GM23338 (cell line): ENCODE results near the gene RAB27B. TPM values are rescaled to one million over a fixed set of nuclear protein-coding genes. Genes with fewer than 3 reads are reported as not detected.

Experiments used
- ATAC-seq: fragments of 200-7000 bp; cut with Tn5 transposase; 3 replicates; pipeline ENCODE4 v1.9.1; 2020
- DNase-seq: peaks from one replicate; pipeline ENCODE4 v3.0.0-alpha.2; 2015; ENCODE audit warnings: low spot score
- H2AFZ ChIP-seq: fragments of 200-600 bp; sonication (generic); 2 replicates; pipeline ENCODE4 v1.8.0; 2016; ENCODE audit warnings: antibody characterized with exemption, mild to moderate bottlenecking, moderate library complexity
- H3F3A ChIP-seq: fragments of 200-600 bp; sonication (generic); replicated peaks from 2 replicates; pipeline ENCODE4 v1.8.0; 2017; ENCODE audit warnings: antibody characterized with exemption, mixed run types, low read depth
- H3K27ac ChIP-seq: fragments of 200-600 bp; sonication (generic); 2 replicates; pipeline ENCODE4 v1.6.1; 2016; ENCODE audit warnings: low read depth
- H3K27me3 ChIP-seq: fragments of 200-600 bp; sonication (generic); 2 replicates; pipeline ENCODE4 v1.8.0; 2016; ENCODE audit warnings: mild to moderate bottlenecking, mixed run types, moderate library complexity; ENCODE audit not compliant: insufficient read depth
- H3K36me3 ChIP-seq: fragments of 200-600 bp; sonication (generic); 2 replicates; pipeline ENCODE4 v1.8.0; 2016; ENCODE audit warnings: mild to moderate bottlenecking; ENCODE audit not compliant: insufficient read depth
- H3K4me1 ChIP-seq: fragments of 200-600 bp; sonication (generic); 2 replicates; pipeline ENCODE4 v1.8.0; 2016; ENCODE audit warnings: mild to moderate bottlenecking, moderate library complexity; ENCODE audit not compliant: insufficient read depth
- H3K4me2 ChIP-seq: fragments of 200-600 bp; sonication (generic); 2 replicates; pipeline ENCODE4 v1.7.1; 2017; ENCODE audit warnings: mixed run types
- H3K4me3 ChIP-seq: fragments of 200-600 bp; sonication (generic); 2 replicates; pipeline ENCODE4 v1.6.1; 2016; ENCODE audit warnings: mixed run types
- H3K79me2 ChIP-seq: fragments of 200-600 bp; sonication (generic); replicated peaks from 2 replicates; pipeline ENCODE4 v1.8.0; 2017; ENCODE audit warnings: mild to moderate bottlenecking; ENCODE audit not compliant: insufficient read depth
- H3K9me2 ChIP-seq: fragments of 200-600 bp; sonication (generic); 2 replicates; pipeline ENCODE4 v1.8.0; 2017; ENCODE audit not compliant: insufficient read depth
- H4K20me1 ChIP-seq: fragments of 200-600 bp; sonication (generic); replicated peaks from 2 replicates; pipeline ENCODE4 v1.8.0; 2017; ENCODE audit warnings: mild to moderate bottlenecking; ENCODE audit not compliant: insufficient read depth
- H3K27ac Mint-ChIP-seq: 2 replicates; pipeline ENCODE4 v1.8.0; 2020; ENCODE audit warnings: inconsistent platforms, mild to moderate bottlenecking, moderate library complexity, mixed read lengths
- H3K27me3 Mint-ChIP-seq: 3 replicates; pipeline ENCODE4 v1.8.0; 2022; ENCODE audit warnings: low read depth, mild to moderate bottlenecking, moderate library complexity, mixed read lengths, inconsistent platforms; ENCODE audit not compliant: insufficient read depth, poor library complexity
- H3K36me3 Mint-ChIP-seq: 3 replicates; pipeline ENCODE4 v1.8.0; 2021; ENCODE audit warnings: low read depth, mild to moderate bottlenecking, inconsistent platforms, moderate library complexity, mixed read lengths
- H3K4me1 Mint-ChIP-seq: 3 replicates; pipeline ENCODE4 v1.8.0; 2020; ENCODE audit warnings: mild to moderate bottlenecking, inconsistent platforms, mixed read lengths
- H3K4me3 Mint-ChIP-seq: 3 replicates; pipeline ENCODE4 v1.8.0; 2021; ENCODE audit warnings: moderate library complexity, mild to moderate bottlenecking, inconsistent platforms, mixed read lengths
- H3K9me3 Mint-ChIP-seq: 3 replicates; pipeline ENCODE4 v1.8.0; 2020; ENCODE audit warnings: moderate library complexity, mild to moderate bottlenecking, inconsistent platforms, mixed read lengths
- CREB1 ChIP-seq: fragments of 250-450 bp; sonication (Bioruptor Pico); IDR thresholded peaks from 2 replicates; pipeline ENCODE4 v1.5.0; 2020; ENCODE audit warnings: low read depth, mild to moderate bottlenecking, moderate library complexity
- EZH2 ChIP-seq: fragments of 200-600 bp; sonication (generic); IDR thresholded peaks from one replicate; pipeline ENCODE4 v1.8.0; 2017; ENCODE audit warnings: antibody characterized with exemption, mild to moderate bottlenecking, low read depth; ENCODE audit not compliant: unreplicated experiment
- EZH2phosphoT487 ChIP-seq: fragments of 200-600 bp; sonication (generic); IDR thresholded peaks from one replicate; pipeline ENCODE4 v1.8.1; 2018; ENCODE audit warnings: antibody characterized with exemption; ENCODE audit not compliant: unreplicated experiment
- JUNB ChIP-seq: IDR thresholded peaks from one replicate; pipeline ENCODE4 v1.6.1; 2016; ENCODE audit warnings: antibody characterized with exemption; ENCODE audit not compliant: unreplicated experiment
- NANOG ChIP-seq: IDR thresholded peaks from 2 replicates; pipeline ENCODE4 v1.6.1; 2016; ENCODE audit warnings: antibody characterized with exemption, borderline replicate concordance
- POLR2AphosphoS5 ChIP-seq: IDR thresholded peaks from 2 replicates; pipeline ENCODE4 v1.6.1; 2016; ENCODE audit warnings: antibody characterized with exemption, low read depth
- STAT1 ChIP-seq: IDR thresholded peaks from one replicate; pipeline ENCODE4 v1.6.1; 2016; ENCODE audit warnings: antibody characterized with exemption; ENCODE audit not compliant: unreplicated experiment
- ZNF114 ChIP-seq: fragments of 250-450 bp; sonication (Bioruptor Pico); IDR thresholded peaks from 2 replicates; pipeline ENCODE4 v1.5.0; 2020; ENCODE audit warnings: mild to moderate bottlenecking, moderate library complexity
- ZNF331 ChIP-seq: fragments of 250-450 bp; sonication (Bioruptor Pico); IDR thresholded peaks from 2 replicates; pipeline ENCODE4 v1.5.0; 2020; ENCODE audit warnings: low read depth, mild to moderate bottlenecking, moderate library complexity
- polyA plus RNA-seq: library from polyadenylated mRNA; unstranded; fragments of >200 nt; fragmentation: Nextera tagmentation; extraction: Ambion mirVana; gene quantifications from 2 replicates; pipeline ENCODE4 v1.2.1, GENCODE V29; 2016
- total RNA-seq: library from RNA; depleted of rRNA; stranded (reverse); fragments of >200 nt; shearing (Covaris generic); gene quantifications from 2 replicates; pipeline ENCODE4 v1.2.3, GENCODE V29; 2014
- TF ChIP-seq, protein P1 (sequence below): fragments of 250-450 bp; sonication (Bioruptor Pico); IDR thresholded peaks from 2 replicates; pipeline ENCODE4 v1.5.0; 2020; ENCODE audit warnings: mild to moderate bottlenecking, moderate library complexity
- TF ChIP-seq, protein P2 (sequence below): IDR thresholded peaks from one replicate; pipeline ENCODE4 v1.6.1; 2018; ENCODE audit warnings: antibody characterized with exemption; ENCODE audit not compliant: unreplicated experiment
- TF ChIP-seq, protein P3 (sequence below): IDR thresholded peaks from 2 replicates; pipeline ENCODE4 v1.6.1; 2016; ENCODE audit warnings: antibody characterized with exemption
- TF ChIP-seq, protein P4 (sequence below), 2 experiments: fragments of 200-600 bp in 1 of 2; sonication (generic) in 1 of 2; conservative IDR thresholded peaks; 2 replicates each; pipeline versions ENCODE4 v1.5.1 to v1.6.1; 2016 to 2017; ENCODE audit warnings: antibody characterized with exemption in 2 of 2, low read depth in 2 of 2, mild to moderate bottlenecking in 2 of 2, moderate library complexity in 1 of 2

Gene RAB27B
- total and polyA plus RNA-seq, 2 experiments from 2014 or later, result 0.13 to 0.56 TPM

DNA sequence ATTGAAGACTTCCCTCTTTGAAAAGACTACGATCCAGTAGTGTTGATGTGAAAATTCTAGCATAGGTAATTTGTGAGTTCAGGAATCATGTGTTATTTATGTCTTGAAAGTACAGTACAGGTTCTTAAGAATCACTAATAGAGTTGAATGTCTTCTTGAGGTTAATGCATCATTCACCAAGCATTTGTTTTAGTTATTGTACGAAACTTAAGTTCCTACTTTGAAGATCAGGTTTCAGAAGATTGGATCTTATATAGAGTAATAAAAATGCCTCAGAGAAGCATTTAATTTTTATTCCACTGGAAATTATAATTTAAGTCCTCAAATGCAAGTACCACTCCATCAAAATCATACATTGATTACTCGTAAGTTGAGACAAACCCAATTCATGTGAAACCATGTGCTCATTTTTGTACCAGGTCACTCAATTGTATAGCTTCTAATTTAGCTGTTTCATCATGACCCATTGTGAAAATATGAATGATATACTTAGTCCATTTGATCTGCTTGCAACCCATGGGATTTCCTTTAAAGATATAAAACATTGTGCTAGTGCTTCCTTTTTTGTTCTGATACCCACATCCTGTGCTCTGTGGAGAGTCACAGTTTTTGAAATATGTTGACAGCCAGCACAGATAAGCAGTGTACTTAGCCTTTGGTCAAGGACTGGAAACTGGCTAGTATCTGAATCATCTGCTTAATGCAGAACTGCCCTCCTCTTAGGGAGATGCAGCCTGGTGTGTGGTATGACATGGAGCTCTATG is 22.5 kb upstream of the RAB27B start:
- no peak overlapping the region for H3K27ac ChIP-seq
- H3K4me1 Mint-ChIP-seq, result no peaks in the 10 kb centered on the region
- H3F3A ChIP-seq, result no peaks in the 10 kb centered on the region
- no peak overlapping the region for H3K4me2 ChIP-seq
- no peaks in the 10 kb centered on the region for H4K20me1 ChIP-seq
- no peak overlapping the region for H3K27ac Mint-ChIP-seq
- no peaks in the 10 kb centered on the region for H3K36me3 ChIP-seq
- H3K36me3 Mint-ChIP-seq, result no peaks in the 10 kb centered on the region
- H3K9me2 ChIP-seq, result no peaks in the 10 kb centered on the region
- no peak for TF ChIP-seq STAT1
- TF ChIP-seq, protein P1, sequence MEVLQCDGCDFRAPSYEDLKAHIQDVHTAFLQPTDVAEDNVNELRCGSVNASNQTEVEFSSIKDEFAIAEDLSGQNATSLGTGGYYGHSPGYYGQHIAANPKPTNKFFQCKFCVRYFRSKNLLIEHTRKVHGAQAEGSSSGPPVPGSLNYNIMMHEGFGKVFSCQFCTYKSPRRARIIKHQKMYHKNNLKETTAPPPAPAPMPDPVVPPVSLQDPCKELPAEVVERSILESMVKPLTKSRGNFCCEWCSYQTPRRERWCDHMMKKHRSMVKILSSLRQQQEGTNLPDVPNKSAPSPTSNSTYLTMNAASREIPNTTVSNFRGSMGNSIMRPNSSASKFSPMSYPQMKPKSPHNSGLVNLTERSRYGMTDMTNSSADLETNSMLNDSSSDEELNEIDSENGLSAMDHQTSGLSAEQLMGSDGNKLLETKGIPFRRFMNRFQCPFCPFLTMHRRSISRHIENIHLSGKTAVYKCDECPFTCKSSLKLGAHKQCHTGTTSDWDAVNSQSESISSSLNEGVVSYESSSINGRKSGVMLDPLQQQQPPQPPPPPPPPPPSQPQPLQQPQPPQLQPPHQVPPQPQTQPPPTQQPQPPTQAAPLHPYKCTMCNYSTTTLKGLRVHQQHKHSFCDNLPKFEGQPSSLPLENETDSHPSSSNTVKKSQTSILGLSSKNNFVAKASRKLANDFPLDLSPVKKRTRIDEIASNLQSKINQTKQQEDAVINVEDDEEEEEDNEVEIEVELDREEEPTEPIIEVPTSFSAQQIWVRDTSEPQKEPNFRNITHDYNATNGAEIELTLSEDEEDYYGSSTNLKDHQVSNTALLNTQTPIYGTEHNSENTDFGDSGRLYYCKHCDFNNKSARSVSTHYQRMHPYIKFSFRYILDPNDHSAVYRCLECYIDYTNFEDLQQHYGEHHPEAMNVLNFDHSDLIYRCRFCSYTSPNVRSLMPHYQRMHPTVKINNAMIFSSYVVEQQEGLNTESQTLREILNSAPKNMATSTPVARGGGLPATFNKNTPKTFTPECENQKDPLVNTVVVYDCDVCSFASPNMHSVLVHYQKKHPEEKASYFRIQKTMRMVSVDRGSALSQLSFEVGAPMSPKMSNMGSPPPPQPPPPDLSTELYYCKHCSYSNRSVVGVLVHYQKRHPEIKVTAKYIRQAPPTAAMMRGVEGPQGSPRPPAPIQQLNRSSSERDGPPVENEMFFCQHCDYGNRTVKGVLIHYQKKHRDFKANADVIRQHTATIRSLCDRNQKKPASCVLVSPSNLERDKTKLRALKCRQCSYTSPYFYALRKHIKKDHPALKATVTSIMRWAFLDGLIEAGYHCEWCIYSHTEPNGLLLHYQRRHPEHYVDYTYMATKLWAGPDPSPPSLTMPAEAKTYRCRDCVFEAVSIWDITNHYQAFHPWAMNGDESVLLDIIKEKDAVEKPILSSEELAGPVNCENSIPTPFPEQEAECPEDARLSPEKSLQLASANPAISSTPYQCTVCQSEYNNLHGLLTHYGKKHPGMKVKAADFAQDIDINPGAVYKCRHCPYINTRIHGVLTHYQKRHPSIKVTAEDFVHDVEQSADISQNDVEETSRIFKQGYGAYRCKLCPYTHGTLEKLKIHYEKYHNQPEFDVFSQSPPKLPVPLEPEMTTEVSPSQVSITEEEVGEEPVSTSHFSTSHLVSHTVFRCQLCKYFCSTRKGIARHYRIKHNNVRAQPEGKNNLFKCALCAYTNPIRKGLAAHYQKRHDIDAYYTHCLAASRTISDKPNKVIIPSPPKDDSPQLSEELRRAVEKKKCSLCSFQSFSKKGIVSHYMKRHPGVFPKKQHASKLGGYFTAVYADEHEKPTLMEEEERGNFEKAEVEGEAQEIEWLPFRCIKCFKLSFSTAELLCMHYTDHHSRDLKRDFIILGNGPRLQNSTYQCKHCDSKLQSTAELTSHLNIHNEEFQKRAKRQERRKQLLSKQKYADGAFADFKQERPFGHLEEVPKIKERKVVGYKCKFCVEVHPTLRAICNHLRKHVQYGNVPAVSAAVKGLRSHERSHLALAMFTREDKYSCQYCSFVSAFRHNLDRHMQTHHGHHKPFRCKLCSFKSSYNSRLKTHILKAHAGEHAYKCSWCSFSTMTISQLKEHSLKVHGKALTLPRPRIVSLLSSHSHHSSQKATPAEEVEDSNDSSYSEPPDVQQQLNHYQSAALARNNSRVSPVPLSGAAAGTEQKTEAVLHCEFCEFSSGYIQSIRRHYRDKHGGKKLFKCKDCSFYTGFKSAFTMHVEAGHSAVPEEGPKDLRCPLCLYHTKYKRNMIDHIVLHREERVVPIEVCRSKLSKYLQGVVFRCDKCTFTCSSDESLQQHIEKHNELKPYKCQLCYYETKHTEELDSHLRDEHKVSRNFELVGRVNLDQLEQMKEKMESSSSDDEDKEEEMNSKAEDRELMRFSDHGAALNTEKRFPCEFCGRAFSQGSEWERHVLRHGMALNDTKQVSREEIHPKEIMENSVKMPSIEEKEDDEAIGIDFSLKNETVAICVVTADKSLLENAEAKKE, result no peak
- TF ChIP-seq, protein P2, sequence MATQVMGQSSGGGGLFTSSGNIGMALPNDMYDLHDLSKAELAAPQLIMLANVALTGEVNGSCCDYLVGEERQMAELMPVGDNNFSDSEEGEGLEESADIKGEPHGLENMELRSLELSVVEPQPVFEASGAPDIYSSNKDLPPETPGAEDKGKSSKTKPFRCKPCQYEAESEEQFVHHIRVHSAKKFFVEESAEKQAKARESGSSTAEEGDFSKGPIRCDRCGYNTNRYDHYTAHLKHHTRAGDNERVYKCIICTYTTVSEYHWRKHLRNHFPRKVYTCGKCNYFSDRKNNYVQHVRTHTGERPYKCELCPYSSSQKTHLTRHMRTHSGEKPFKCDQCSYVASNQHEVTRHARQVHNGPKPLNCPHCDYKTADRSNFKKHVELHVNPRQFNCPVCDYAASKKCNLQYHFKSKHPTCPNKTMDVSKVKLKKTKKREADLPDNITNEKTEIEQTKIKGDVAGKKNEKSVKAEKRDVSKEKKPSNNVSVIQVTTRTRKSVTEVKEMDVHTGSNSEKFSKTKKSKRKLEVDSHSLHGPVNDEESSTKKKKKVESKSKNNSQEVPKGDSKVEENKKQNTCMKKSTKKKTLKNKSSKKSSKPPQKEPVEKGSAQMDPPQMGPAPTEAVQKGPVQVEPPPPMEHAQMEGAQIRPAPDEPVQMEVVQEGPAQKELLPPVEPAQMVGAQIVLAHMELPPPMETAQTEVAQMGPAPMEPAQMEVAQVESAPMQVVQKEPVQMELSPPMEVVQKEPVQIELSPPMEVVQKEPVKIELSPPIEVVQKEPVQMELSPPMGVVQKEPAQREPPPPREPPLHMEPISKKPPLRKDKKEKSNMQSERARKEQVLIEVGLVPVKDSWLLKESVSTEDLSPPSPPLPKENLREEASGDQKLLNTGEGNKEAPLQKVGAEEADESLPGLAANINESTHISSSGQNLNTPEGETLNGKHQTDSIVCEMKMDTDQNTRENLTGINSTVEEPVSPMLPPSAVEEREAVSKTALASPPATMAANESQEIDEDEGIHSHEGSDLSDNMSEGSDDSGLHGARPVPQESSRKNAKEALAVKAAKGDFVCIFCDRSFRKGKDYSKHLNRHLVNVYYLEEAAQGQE, result no peak
- TF ChIP-seq EZH2phosphoT487, result no peak
- no peak for TF ChIP-seq POLR2AphosphoS5
- no peak for TF ChIP-seq EZH2
- TF ChIP-seq ZNF331 (CRISPR knock-in tag), result no peak
- TF ChIP-seq NANOG, result no peak
- TF ChIP-seq CREB1, result no peak
- no peak for TF ChIP-seq JUNB
- no peak for TF ChIP-seq ZNF114 (CRISPR knock-in tag)
- TF ChIP-seq, protein P3, sequence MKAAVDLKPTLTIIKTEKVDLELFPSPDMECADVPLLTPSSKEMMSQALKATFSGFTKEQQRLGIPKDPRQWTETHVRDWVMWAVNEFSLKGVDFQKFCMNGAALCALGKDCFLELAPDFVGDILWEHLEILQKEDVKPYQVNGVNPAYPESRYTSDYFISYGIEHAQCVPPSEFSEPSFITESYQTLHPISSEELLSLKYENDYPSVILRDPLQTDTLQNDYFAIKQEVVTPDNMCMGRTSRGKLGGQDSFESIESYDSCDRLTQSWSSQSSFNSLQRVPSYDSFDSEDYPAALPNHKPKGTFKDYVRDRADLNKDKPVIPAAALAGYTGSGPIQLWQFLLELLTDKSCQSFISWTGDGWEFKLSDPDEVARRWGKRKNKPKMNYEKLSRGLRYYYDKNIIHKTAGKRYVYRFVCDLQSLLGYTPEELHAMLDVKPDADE, result no peak
- TF ChIP-seq, protein P4, sequence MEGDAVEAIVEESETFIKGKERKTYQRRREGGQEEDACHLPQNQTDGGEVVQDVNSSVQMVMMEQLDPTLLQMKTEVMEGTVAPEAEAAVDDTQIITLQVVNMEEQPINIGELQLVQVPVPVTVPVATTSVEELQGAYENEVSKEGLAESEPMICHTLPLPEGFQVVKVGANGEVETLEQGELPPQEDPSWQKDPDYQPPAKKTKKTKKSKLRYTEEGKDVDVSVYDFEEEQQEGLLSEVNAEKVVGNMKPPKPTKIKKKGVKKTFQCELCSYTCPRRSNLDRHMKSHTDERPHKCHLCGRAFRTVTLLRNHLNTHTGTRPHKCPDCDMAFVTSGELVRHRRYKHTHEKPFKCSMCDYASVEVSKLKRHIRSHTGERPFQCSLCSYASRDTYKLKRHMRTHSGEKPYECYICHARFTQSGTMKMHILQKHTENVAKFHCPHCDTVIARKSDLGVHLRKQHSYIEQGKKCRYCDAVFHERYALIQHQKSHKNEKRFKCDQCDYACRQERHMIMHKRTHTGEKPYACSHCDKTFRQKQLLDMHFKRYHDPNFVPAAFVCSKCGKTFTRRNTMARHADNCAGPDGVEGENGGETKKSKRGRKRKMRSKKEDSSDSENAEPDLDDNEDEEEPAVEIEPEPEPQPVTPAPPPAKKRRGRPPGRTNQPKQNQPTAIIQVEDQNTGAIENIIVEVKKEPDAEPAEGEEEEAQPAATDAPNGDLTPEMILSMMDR (conservative IDR thresholded peaks at IDR 0.05; ENCODE audit: low read depth in 2 of 2), result no peak
- ATAC-seq (no peak), DNase-seq (no peak)
- H3K27me3 Mint-ChIP-seq, result no peaks in the 10 kb centered on the region
- H3K4me3 Mint-ChIP-seq, result no peak overlapping the region
- no peaks in the 10 kb centered on the region for H3K27me3 ChIP-seq
- no peaks in the 10 kb centered on the region for H3K4me1 ChIP-seq
- no peak overlapping the region for H3K4me3 ChIP-seq
- H2AFZ ChIP-seq, result no peak overlapping the region
- H3K79me2 ChIP-seq, result no peaks in the 10 kb centered on the region
- no peaks in the 10 kb centered on the region for H3K9me3 Mint-ChIP-seq
